Hepatocyte (in vitro differentiated cells): ENCODE measurements around the gene SCARF1. TPM values are rescaled to one million over a fixed set of nuclear protein-coding genes. Genes with fewer than 3 reads are reported as not detected.

Experiments used
- DNase-seq: peaks from one replicate; pipeline ENCODE4 v3.0.0-alpha.2; 2016; ENCODE audit warnings: low spot score
- H2AFZ ChIP-seq: fragments of 200-600 bp; sonication (generic); 2 replicates; pipeline ENCODE4 v1.6.0; 2016; ENCODE audit warnings: antibody characterized with exemption, mild to moderate bottlenecking
- H3K27ac ChIP-seq: fragments of 200-600 bp; sonication (generic); 2 replicates; pipeline ENCODE4 v1.5.1; 2016; ENCODE audit warnings: mild to moderate bottlenecking
- H3K27me3 ChIP-seq: fragments of 200-600 bp; sonication (generic); 2 replicates; pipeline ENCODE4 v1.6.1; 2016
- H3K36me3 ChIP-seq: fragments of 200-600 bp; sonication (generic); replicated peaks from 2 replicates; pipeline ENCODE4 v1.5.1; 2016; ENCODE audit warnings: low read depth; ENCODE audit not compliant: insufficient read depth
- H3K4me1 ChIP-seq: fragments of 200-600 bp; sonication (generic); 2 replicates; pipeline ENCODE4 v1.5.1; 2016; ENCODE audit warnings: mild to moderate bottlenecking, moderate library complexity; ENCODE audit not compliant: insufficient read depth
- H3K4me2 ChIP-seq: fragments of 200-600 bp; sonication (generic); 2 replicates; pipeline ENCODE4 v1.6.0; 2016
- H3K4me3 ChIP-seq: fragments of 200-600 bp; sonication (generic); 2 replicates; pipeline ENCODE4 v1.5.1; 2016; ENCODE audit warnings: mild to moderate bottlenecking
- H3K79me2 ChIP-seq: fragments of 200-600 bp; sonication (generic); 2 replicates; pipeline ENCODE4 v1.6.0; 2017; ENCODE audit warnings: mild to moderate bottlenecking
- H3K9me2 ChIP-seq: fragments of 200-600 bp; sonication (generic); replicated peaks from 2 replicates; pipeline ENCODE4 v1.6.0; 2017; ENCODE audit warnings: mild to moderate bottlenecking; ENCODE audit not compliant: insufficient read depth
- H3K9me3 ChIP-seq: fragments of 200-600 bp; sonication (generic); 2 replicates; pipeline ENCODE4 v1.5.1; 2016; ENCODE audit warnings: low read depth, mild to moderate bottlenecking
- H4K20me1 ChIP-seq: fragments of 200-600 bp; sonication (generic); 2 replicates; pipeline ENCODE4 v1.6.0; 2016; ENCODE audit warnings: mild to moderate bottlenecking; ENCODE audit not compliant: insufficient read depth, poor library complexity, severe bottlenecking
- CTCF ChIP-seq: fragments of 200-600 bp; sonication (generic); IDR thresholded peaks from 2 replicates; pipeline ENCODE4 v1.5.1; 2016; ENCODE audit warnings: antibody characterized with exemption, mild to moderate bottlenecking; ENCODE audit not compliant: poor library complexity
- EZH2 ChIP-seq: fragments of 200-600 bp; sonication (generic); IDR thresholded peaks from 2 replicates; pipeline ENCODE4 v1.6.1; 2016; ENCODE audit warnings: antibody characterized with exemption, mild to moderate bottlenecking, borderline replicate concordance
- EZH2phosphoT487 ChIP-seq: fragments of 200-600 bp; sonication (generic); IDR thresholded peaks from one replicate; pipeline ENCODE4 v1.6.1; 2018; ENCODE audit warnings: antibody characterized with exemption, mild to moderate bottlenecking, low read depth, moderate library complexity; ENCODE audit not compliant: unreplicated experiment, severe bottlenecking
- WGBS: methylation state at CpG from one replicate; pipeline ENCODE4 v1.1.6; 2016; ENCODE audit warnings: low lambda C conversion rate; ENCODE audit errors: missing lambda C conversion rate; 5-methylcytosine and 5-hydroxymethylcytosine counted together
- polyA plus RNA-seq: library from polyadenylated mRNA; unstranded; fragments of >200 nt; fragmentation: Nextera tagmentation; extraction: Ambion mirVana; gene quantifications from 2 replicates; pipeline ENCODE4 v1.2.1, GENCODE V29; 2016
- total RNA-seq: library from RNA; depleted of rRNA; stranded (reverse); fragments of >200 nt; gene quantifications from 2 replicates; pipeline ENCODE4 v1.2.3, GENCODE V29; 2014

The SCARF1 gene
- total and polyA plus RNA-seq, 2 experiments from 2014 or later, result 0.93 to 2.0 TPM

GRCh38 chr17:1627182-1627981, 18.1 kb downstream of the SCARF1 start:
- Histone ChIP-seq H3K36me3 (no peaks in the 10 kb centered on the region), H3K27ac (no peak overlapping the region), H3K9me2 (no peaks in the 10 kb centered on the region), H3K4me3 (peak overlapping the region; percentile 48), H3K9me3 (no peaks in the 10 kb centered on the region), H2AFZ (peak overlapping the region; percentile 46), H3K4me1 (peaks cover 24% of the 10 kb centered on the region), H3K27me3 (peaks cover 8% of the 10 kb centered on the region), H4K20me1 (no peaks in the 10 kb centered on the region), H3K79me2 (no peaks in the 10 kb centered on the region), H3K4me2 (peak overlapping the region; percentile 89)
- TF ChIP-seq CTCF (no peak), EZH2 (no peak), EZH2phosphoT487 (no peak)
- WGBS, result 52% methylated on average over 23 of the region's 39 CpGs
- peak; percentile 24 for DNase-seq

DNA sequence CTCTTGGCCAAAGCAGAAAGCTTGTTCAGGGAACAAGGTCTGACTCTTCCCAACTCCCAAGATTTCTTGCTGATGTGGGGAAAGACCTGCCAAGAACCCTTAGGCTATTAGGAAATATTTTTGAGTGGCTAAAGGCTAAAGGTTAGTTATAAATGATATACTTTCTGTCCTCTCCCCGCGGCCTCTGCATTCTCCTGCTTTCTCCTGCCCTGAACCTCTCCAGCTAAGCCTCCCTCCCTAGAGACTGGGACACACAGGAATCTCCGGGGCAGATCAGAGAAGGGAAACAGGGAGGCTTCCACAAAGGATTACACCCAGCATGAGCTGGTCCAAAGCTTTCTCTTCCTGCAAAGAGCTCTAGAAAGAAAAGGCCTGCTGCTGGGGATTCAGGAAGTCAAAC, 19.2 kb downstream of the SCARF1 start:
- Histone ChIP-seq H4K20me1 (no peaks in the 10 kb centered on the region), H3K9me3 (no peaks in the 10 kb centered on the region), H3K4me2 (peak overlapping the region; percentile 89), H3K4me1 (peaks cover 24% of the 10 kb centered on the region), H3K4me3 (no peak overlapping the region), H3K9me2 (no peaks in the 10 kb centered on the region), H3K27ac (peak overlapping the region; percentile 44), H3K36me3 (no peaks in the 10 kb centered on the region), H2AFZ (no peak overlapping the region), H3K79me2 (no peaks in the 10 kb centered on the region), H3K27me3 (peaks cover 8% of the 10 kb centered on the region)
- TF ChIP-seq CTCF (no peak), EZH2 (no peak), EZH2phosphoT487 (no peak)
- DNase-seq, result peak; percentile 16
- 32% methylated on average over 3 of the region's 3 CpGs for WGBS

DNA sequence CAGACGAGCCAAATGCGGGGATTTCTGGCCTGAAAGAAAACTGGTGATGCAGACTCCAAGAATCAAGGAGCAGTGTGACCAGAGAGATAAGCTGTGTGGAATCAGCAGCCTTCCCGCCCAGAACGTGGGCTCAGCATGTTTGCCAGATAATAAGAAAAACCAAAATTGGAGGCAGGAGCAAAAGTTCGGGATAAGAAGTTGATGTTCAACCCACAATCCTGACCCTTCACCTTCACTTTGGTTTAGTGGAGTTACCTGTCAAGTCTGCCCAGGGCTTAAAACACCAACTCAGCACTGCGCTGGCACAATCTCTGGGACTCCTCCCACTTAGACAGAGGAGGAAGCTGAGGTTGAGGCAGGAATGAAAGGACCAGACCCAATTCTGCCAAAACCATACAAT, 20.0 kb downstream of the SCARF1 start:
- WGBS, result 61% methylated on average over 6 of the region's 6 CpGs
- Histone ChIP-seq H3K9me2 (no peaks in the 10 kb centered on the region), H3K4me2 (peak overlapping the region; percentile 89), H3K36me3 (no peaks in the 10 kb centered on the region), H3K27me3 (peaks cover 8% of the 10 kb centered on the region), H3K4me3 (no peak overlapping the region), H4K20me1 (no peaks in the 10 kb centered on the region), H2AFZ (no peak overlapping the region), H3K79me2 (no peaks in the 10 kb centered on the region), H3K9me3 (no peaks in the 10 kb centered on the region), H3K4me1 (peaks cover 24% of the 10 kb centered on the region), H3K27ac (no peak overlapping the region)
- TF ChIP-seq EZH2, result no peak
- no peak for TF ChIP-seq CTCF
- TF ChIP-seq EZH2phosphoT487, result no peak
- peak; percentile 6 for DNase-seq
